Left ventricle myocardium inferior (tissue), 1 donor: ENCODE results near the gene DYNC2I2. TPM values are rescaled to one million over a fixed set of nuclear protein-coding genes. Genes with fewer than 3 reads are reported as not detected.

Source experiments
- DNase-seq: peaks from one replicate; pipeline ENCODE4 v3.0.0-alpha.2; 2020
- H3K27ac ChIP-seq: fragments of 200-600 bp; replicated peaks from 2 replicates; pipeline ENCODE4 v1.8.0; 2021
- H3K27me3 ChIP-seq: fragments of 200-600 bp; 2 replicates; pipeline ENCODE4 v1.8.0; 2021; ENCODE audit warnings: low read depth
- H3K36me3 ChIP-seq: fragments of 200-600 bp; 2 replicates; pipeline ENCODE4 v1.8.0; 2021
- H3K4me1 ChIP-seq: fragments of 200-600 bp; 2 replicates; pipeline ENCODE4 v1.8.0; 2021
- H3K4me3 ChIP-seq: fragments of 200-600 bp; 2 replicates; pipeline ENCODE4 v1.8.0; 2021; ENCODE audit warnings: mild to moderate bottlenecking, moderate library complexity
- H3K9me3 ChIP-seq: fragments of 200-600 bp; replicated peaks from 2 replicates; pipeline ENCODE4 v1.8.0; 2021
- intact Hi-C: fragments of 100-400 bp; cut with micrococcal nuclease; formaldehyde crosslinking; loops from one replicate; pipeline ENCODE4 v1.11.0; 2022
- total RNA-seq: library from RNA; stranded (reverse); fragmentation: NEBNext Ultra II Directional; extraction: Animal tissue kit (Norgen Biotek cat#: 25700); gene quantifications from one replicate; pipeline ENCODE4 v1.2.1, GENCODE V29; 2021
- TF ChIP-seq, protein P1 (sequence below): fragments of 200-600 bp; IDR thresholded peaks from 2 replicates; pipeline ENCODE4 v1.8.0; 2021; ENCODE audit warnings: antibody characterized with exemption, mild to moderate bottlenecking, borderline replicate concordance
- donor health status: DM: no; HTN: yes; CAD: no; lungs with severe emphysema.

DYNC2I2 gene
- total RNA-seq, 1 donor from 2014 or later = 32.7 TPM

DNA sequence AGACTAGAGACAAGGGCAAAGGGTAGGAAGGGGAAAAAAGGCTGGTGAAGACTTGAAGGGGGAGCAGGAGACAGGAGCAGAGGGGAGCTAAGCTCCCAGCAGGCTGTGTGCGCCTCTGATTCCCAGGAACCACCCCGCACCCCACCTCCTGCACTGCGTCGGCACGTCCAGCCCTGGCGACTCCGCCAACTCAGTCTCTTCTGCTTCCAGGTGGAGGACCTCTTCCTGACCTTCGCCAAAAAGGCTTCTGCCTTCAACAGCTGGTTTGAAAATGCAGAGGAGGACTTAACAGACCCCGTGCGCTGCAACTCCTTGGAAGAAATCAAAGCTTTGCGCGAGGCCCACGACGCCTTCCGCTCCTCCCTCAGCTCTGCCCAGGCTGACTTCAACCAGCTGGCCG lies 30.5 kb downstream of the DYNC2I2 start:
- Histone ChIP-seq H3K27me3 (no peaks in the 10 kb centered on the region), H3K36me3 (peaks cover 100% of the 10 kb centered on the region), H3K4me1 (peaks cover 36% of the 10 kb centered on the region), H3K4me3 (no peak overlapping the region), H3K9me3 (no peaks in the 10 kb centered on the region), H3K27ac (no peak overlapping the region)
- no peak for DNase-seq
- intact Hi-C loops = no loop called here
- TF ChIP-seq, protein P1, sequence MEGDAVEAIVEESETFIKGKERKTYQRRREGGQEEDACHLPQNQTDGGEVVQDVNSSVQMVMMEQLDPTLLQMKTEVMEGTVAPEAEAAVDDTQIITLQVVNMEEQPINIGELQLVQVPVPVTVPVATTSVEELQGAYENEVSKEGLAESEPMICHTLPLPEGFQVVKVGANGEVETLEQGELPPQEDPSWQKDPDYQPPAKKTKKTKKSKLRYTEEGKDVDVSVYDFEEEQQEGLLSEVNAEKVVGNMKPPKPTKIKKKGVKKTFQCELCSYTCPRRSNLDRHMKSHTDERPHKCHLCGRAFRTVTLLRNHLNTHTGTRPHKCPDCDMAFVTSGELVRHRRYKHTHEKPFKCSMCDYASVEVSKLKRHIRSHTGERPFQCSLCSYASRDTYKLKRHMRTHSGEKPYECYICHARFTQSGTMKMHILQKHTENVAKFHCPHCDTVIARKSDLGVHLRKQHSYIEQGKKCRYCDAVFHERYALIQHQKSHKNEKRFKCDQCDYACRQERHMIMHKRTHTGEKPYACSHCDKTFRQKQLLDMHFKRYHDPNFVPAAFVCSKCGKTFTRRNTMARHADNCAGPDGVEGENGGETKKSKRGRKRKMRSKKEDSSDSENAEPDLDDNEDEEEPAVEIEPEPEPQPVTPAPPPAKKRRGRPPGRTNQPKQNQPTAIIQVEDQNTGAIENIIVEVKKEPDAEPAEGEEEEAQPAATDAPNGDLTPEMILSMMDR = no peak

DNA sequence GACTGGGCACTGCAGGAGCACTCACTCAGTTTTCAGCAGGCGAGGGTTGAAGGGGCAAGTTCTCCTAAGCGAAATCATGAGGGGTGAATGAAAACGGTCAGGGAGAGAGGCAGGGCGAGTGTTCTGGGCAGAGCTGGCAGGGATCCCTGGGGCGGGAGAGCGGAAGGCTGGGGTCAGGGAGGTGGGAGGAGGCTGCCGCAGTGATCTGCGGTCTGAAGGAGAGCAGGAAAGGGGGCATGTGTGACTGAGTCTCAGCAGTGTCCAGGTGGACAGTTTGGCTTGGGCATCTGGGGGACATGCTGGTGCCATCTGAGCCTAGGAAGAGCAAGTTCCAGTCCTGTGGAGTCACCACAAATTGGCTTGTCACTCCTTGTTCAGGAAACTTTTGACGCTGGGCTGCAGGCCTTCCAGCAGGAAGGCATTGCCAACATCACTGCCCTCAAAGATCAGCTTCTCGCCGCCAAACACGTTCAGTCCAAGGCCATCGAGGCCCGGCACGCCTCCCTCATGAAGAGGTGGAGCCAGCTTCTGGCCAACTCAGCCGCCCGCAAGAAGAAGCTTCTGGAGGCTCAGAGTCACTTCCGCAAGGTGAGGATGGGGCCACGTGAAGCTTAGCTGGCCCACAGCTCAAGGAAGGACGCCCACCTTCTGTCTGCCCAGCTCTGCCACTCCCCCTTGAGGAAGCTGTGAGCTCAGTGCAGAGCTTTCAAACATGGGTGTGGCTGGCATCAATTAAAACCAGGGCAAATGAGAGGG lies 31.1 kb downstream of the DYNC2I2 start:
- H3K4me3 ChIP-seq = no peak overlapping the region
- H3K27ac ChIP-seq = no peak overlapping the region
- peaks cover 36% of the 10 kb centered on the region for H3K4me1 ChIP-seq
- intact Hi-C loops = no loop called here
- no peaks in the 10 kb centered on the region for H3K9me3 ChIP-seq
- no peaks in the 10 kb centered on the region for H3K27me3 ChIP-seq
- peaks cover 100% of the 10 kb centered on the region for H3K36me3 ChIP-seq
- no peak for DNase-seq
- TF ChIP-seq, protein P1 = no peak

DNA sequence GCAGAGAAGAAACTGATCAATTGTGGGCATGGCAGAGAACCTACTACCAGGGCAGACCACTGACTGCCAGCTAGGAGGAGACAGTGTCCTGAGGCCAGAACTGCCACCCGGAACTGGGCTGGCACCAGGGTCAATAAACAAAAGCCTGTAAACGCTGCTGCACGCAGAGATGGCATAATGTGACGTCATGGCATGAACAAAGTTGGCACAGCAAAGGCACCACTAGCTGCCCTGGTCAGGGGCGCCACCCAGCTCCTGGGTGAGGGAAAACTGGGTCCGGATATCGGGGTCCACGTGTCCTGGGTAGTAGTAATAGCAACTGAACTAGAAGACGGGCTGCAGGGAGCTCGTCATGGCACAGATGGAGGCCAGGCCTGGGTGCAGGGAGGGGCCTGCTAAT lies 32.1 kb downstream of the DYNC2I2 start:
- Histone ChIP-seq H3K4me1 (peaks cover 28% of the 10 kb centered on the region), H3K27ac (no peak overlapping the region), H3K27me3 (no peaks in the 10 kb centered on the region), H3K9me3 (no peaks in the 10 kb centered on the region), H3K36me3 (peaks cover 100% of the 10 kb centered on the region), H3K4me3 (no peak overlapping the region)
- TF ChIP-seq, protein P1 = no peak
- DNase-seq = no peak
- intact Hi-C loops = no loop called here

DNA sequence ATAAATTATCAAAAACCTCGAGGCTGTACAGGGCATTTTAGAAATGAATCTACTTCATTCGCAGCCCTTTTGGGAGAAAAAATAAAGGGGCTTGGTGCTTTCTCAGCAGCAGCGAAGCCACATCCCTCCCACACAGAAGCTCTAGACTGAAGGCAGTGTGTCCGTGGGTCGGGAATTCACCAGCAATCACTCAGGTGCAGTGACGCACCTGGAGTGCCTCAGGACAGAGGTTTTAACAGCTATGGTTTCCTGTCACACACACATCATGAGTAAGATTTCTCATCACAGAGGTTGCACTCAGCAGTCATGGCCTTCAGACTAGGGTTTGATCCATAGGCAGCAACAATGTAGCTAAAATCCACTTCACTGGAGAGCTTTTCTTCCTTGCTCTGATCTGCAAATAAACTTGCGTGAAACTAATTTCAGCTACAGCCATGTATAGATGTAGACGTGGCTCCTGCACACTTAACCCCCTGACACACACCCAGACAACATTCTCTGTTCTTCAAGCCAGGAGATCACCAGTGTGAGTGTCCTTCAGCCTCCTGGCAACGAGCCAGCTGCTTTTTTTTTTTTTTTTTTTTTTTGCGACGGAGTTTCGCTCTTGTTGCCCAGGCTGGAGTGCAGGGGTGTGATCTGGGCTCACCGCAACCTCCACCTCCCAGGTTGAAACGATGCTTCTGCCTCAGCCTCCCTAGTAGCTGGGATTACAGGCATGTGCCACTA lies 34.8 kb downstream of the DYNC2I2 start:
- intact Hi-C loops = no loop called here
- H3K36me3 ChIP-seq = peaks cover 100% of the 10 kb centered on the region

DNA sequence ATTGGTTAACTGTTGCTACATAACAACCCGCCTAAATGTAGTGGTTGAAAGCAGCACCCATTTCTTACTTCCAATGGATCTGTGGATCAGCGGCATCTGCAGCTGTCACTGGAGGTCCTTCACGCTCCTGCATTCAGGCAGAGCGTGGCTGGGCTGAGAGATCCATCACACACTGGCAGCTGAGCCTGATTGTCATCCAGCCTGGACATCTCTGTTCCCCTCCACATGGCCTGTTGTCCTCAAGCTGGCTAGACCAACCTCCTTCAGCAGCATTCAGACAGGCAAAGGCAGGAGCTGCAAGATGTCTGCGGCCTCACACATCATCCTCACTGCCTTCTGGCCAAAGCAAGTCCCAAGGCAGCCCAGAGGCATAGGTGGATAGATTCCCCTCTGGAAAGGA lies 36.9 kb downstream of the DYNC2I2 start:
- TF ChIP-seq, protein P1 = no peak
- H3K4me1 ChIP-seq = no peaks in the 10 kb centered on the region
- H3K27ac ChIP-seq = no peak overlapping the region
- no peaks in the 10 kb centered on the region for H3K27me3 ChIP-seq
- intact Hi-C loops = no loop called here
- no peak overlapping the region for H3K4me3 ChIP-seq
- no peak for DNase-seq
- H3K9me3 ChIP-seq = no peaks in the 10 kb centered on the region
- peaks cover 100% of the 10 kb centered on the region for H3K36me3 ChIP-seq

More for the DNA sequence above, 34.8 kb downstream of the DYNC2I2 start:
- Histone ChIP-seq H3K27ac (no peak overlapping the region), H3K9me3 (no peaks in the 10 kb centered on the region), H3K27me3 (no peaks in the 10 kb centered on the region), H3K4me1 (peaks cover 1% of the 10 kb centered on the region), H3K4me3 (no peak overlapping the region)
- TF ChIP-seq, protein P1 = no peak
- no peak for DNase-seq
